HG03196 (cell line): Measurements from ENCODE around the gene UNC13C.
"Not testable (repeated sequence)": the region's sequence is repeated elsewhere in the genome, so short reads cannot be mapped to it uniquely, and the experiment has no call there.

ENCODE experiments used
- ATAC-seq: cut with Tn5 transposase; IDR thresholded peaks from one replicate; pipeline ENCODE4 v1.9.1; 2021; ENCODE audit not compliant: unreplicated experiment

The UNC13C gene

GRCh38 chr15:54450288-54450687 lies 472.0 kb downstream of the UNC13C start:
- not testable (repeated sequence) for ATAC-seq

GRCh38 chr15:54456413-54456812 lies 478.2 kb downstream of the UNC13C start:
- no peak for ATAC-seq

GRCh38 chr15:54462511-54462913 lies 484.3 kb downstream of the UNC13C start:
- ATAC-seq, result no peak

- ATAC-seq, result no peak
Measured at GRCh38 chr15:54481819-54482218, 503.6 kb downstream of the UNC13C start.

GRCh38 chr15:54482251-54482650 lies 504.0 kb downstream of the UNC13C start:
- no peak for ATAC-seq

- no peak for ATAC-seq
Measured at GRCh38 chr15:54500330-54500729, 522.1 kb downstream of the UNC13C start.

GRCh38 chr15:54502416-54503075 lies 524.3 kb downstream of the UNC13C start:
- no peak for ATAC-seq

GRCh38 chr15:54504695-54505094 lies 526.5 kb downstream of the UNC13C start:
- ATAC-seq, result no peak

GRCh38 chr15:54506977-54507524 lies 528.8 kb downstream of the UNC13C start:
- no peak for ATAC-seq

GRCh38 chr15:54514601-54515000 lies 536.4 kb downstream of the UNC13C start:
- no peak for ATAC-seq

- ATAC-seq, result no peak
Measured at GRCh38 chr15:54515664-54516582, 537.7 kb downstream of the UNC13C start.

- no peak for ATAC-seq
Measured at GRCh38 chr15:54517366-54517765, 539.1 kb downstream of the UNC13C start.

GRCh38 chr15:54518156-54518882 lies 540.1 kb downstream of the UNC13C start:
- no peak for ATAC-seq

GRCh38 chr15:54519577-54519976 lies 541.3 kb downstream of the UNC13C start:
- peak; percentile 83 for ATAC-seq

GRCh38 chr15:54520616-54521015 lies 542.4 kb downstream of the UNC13C start:
- ATAC-seq, result no peak

- ATAC-seq, result no peak
Measured at GRCh38 chr15:54521206-54521605, 543.0 kb downstream of the UNC13C start.

GRCh38 chr15:54528021-54528420 lies 549.8 kb downstream of the UNC13C start:
- ATAC-seq, result no peak

GRCh38 chr15:54540721-54541120 lies 562.5 kb downstream of the UNC13C start:
- ATAC-seq, result no peak

GRCh38 chr15:54547491-54547890 lies 569.2 kb downstream of the UNC13C start:
- ATAC-seq, result no peak

- ATAC-seq, result no peak
Measured at GRCh38 chr15:54550954-54551353, 572.7 kb downstream of the UNC13C start.

GRCh38 chr15:54556231-54556630 lies 578.0 kb downstream of the UNC13C start:
- ATAC-seq, result no peak
